Measurements from ENCODE around the gene MZF1. TPM values are rescaled to one million over a fixed set of nuclear protein-coding genes. Genes with fewer than 3 reads are reported as not detected.

The MZF1 gene
- total and polyA plus RNA-seq, 2 experiments from 2014 or later, result 9.0 to 20.8 TPM

DNA sequence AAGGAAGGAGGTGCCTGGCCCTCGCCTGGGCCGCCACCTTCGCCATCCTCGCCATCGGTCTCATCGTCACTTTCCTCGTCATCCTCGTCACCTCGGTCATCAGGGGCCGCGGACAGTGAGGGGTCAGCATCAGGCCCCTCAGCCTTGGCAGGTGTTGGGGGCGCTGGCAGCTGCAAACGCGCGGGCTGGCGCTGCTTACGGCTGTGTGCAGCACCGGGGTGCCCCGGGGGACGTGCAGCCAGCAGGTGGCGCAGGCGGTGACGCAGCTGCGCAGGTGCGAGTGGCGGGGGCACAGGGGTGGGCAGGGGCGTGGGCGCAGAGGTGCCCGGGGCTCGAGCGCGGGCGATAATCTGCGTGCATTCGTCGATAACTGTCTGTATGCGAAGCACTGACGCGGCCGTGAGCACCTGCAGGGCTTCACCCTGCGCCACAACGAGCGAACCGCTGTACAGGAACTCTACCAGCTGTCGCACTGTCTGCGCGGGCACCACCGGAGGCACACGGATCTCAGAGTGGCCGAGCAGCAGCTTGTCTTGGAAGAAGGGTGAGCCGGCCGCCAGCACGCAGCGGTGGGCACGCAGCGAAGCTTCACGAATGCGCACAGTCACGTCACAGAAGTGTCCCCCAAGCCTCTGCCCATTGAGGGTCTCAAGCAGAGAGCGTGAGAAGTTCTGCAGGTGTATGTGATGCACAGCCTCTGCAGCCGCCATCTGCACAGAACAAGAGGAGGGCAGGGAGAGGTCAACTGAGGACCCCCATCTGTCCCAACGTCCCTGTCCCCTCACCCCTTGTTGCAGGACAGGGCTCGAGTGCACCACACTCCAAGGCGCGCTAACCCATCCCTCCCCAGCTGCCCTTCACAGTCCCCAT is 55.9 kb downstream of the MZF1 start:
- TF ChIP-seq EZH2 (IDR thresholded peaks at IDR 0.05; ENCODE audit: insufficient read depth, poor library complexity, severe bottlenecking), result no peak
- no peak for TF ChIP-seq EZH2phosphoT487 (IDR thresholded peaks at IDR 0.05; ENCODE audit: insufficient read depth, low read depth)
- no peak overlapping the region for H3K9ac ChIP-seq
- peaks cover 18% of the 10 kb centered on the region; the same call in 1 of the 2 replicates for H3F3A ChIP-seq (ENCODE audit: insufficient read depth)
- no peak overlapping the region for H3K4me2 ChIP-seq (ENCODE audit: unreplicated experiment)
- WGBS, 2 experiments (ENCODE audit: low coverage in 1 of 2, low lambda C conversion rate in 2 of 2, missing lambda C conversion rate in 2 of 2), result 92 to 96% methylated on average over 45 to 64 of the region's 65 CpGs
- peaks cover 12% of the 10 kb centered on the region for H3K4me1 ChIP-seq (ENCODE audit: insufficient read depth)
- peaks cover 5% of the 10 kb centered on the region; the same call in 1 of the 2 replicates for H3K36me3 ChIP-seq (ENCODE audit: low read depth)
- DNase-seq, result no peak
- in situ Hi-C loops (cut with MboI), result no loop called here
- H3K4me3 ChIP-seq, result no peak overlapping the region
- no peak overlapping the region for H3K27ac ChIP-seq
- no peaks in the 10 kb centered on the region for H3K9me2 ChIP-seq (ENCODE audit: insufficient read depth)
- no peaks in the 10 kb centered on the region for H3K27me3 ChIP-seq (replicated peaks; ENCODE audit: insufficient read depth)
- no peaks in the 10 kb centered on the region for H4K20me1 ChIP-seq (ENCODE audit: insufficient read depth)
- peaks cover 46% of the 10 kb centered on the region for H3K79me2 ChIP-seq (ENCODE audit: insufficient read depth)
- no peak overlapping the region for H2AFZ ChIP-seq
- no peaks in the 10 kb centered on the region for H3K9me3 ChIP-seq (ENCODE audit: low read depth)

DNA sequence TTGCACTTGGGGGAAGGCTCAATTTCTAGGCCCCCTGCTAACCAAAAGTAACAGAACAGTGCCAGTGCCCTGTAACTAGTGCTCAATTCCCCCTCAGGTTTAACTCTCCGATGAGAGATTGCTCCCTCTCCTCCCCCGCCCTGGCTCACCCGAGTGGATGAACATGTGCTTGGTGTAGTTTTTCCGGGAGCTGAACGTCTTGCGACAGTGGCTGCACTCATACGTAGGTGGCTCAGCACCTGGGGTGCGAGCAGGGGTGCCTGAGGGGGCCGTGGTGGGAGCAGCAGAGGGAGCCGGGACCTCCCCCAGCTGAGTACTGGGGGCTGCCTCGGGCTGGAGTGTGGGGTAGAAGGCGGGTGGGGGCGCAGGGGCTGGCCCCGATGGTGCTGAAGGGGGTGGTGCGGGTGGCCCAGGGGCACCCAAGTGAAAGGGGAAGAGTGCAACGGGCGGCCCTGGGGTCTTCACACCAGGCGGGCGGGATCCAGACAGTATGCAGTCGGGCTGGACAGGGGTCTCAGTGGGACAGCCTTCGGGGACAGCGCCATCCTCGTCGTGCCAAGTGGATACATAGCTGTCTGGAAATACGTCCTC is 56.8 kb downstream of the MZF1 start:
- Histone ChIP-seq H3K27me3 (replicated peaks; ENCODE audit: insufficient read depth) (no peaks in the 10 kb centered on the region), H3K4me1 (ENCODE audit: insufficient read depth) (peaks cover 12% of the 10 kb centered on the region), H3K4me3 (no peak overlapping the region), H3K9me2 (ENCODE audit: insufficient read depth) (no peaks in the 10 kb centered on the region), H3F3A (ENCODE audit: insufficient read depth) (peaks cover 18% of the 10 kb centered on the region; the same call in 1 of the 2 replicates), H3K79me2 (ENCODE audit: insufficient read depth) (peaks cover 46% of the 10 kb centered on the region), H2AFZ (no peak overlapping the region), H3K27ac (no peak overlapping the region), H3K4me2 (ENCODE audit: unreplicated experiment) (no peak overlapping the region), H4K20me1 (ENCODE audit: insufficient read depth) (no peaks in the 10 kb centered on the region), H3K9me3 (ENCODE audit: low read depth) (no peaks in the 10 kb centered on the region), H3K9ac (no peak overlapping the region), H3K36me3 (ENCODE audit: low read depth) (peaks cover 5% of the 10 kb centered on the region; the same call in 1 of the 2 replicates)
- WGBS, 2 experiments (ENCODE audit: low coverage in 1 of 2, low lambda C conversion rate in 2 of 2, missing lambda C conversion rate in 2 of 2), result 78 to 89% methylated on average over 7 to 25 of the region's 25 CpGs
- in situ Hi-C loops (cut with MboI), result no loop called here
- no peak for DNase-seq
- TF ChIP-seq EZH2phosphoT487 (IDR thresholded peaks at IDR 0.05; ENCODE audit: insufficient read depth, low read depth) (no peak), EZH2 (IDR thresholded peaks at IDR 0.05; ENCODE audit: insufficient read depth, poor library complexity, severe bottlenecking) (no peak)

DNA sequence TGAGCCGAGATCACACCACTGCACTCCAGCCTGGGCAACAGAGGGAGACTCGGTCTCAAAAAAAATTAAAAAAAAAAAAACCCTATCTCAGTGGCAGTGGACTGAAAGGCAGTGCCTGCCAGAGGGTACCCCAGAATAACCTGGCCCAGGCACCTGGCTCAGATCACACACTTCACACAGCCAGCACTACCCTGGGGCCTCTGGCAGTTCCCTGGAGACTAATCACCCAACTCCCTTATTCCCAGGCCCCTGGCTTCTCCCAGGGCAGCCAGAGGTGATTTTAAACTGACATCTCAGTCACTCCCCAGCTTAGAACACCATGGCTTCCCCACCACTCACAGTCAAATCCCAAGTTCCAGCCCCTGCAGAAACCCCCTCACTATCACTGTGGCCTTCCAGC is 57.9 kb downstream of the MZF1 start:
- DNase-seq, result no peak
- 75 to 88% methylated on average over 2 of the region's 2 CpGs for WGBS, 2 experiments (ENCODE audit: low coverage in 1 of 2, low lambda C conversion rate in 2 of 2, missing lambda C conversion rate in 2 of 2)
- in situ Hi-C loops (cut with MboI), result no loop called here
- Histone ChIP-seq H3K36me3 (ENCODE audit: low read depth) (peaks cover 5% of the 10 kb centered on the region; the same call in 1 of the 2 replicates), H2AFZ (no peak overlapping the region), H3K79me2 (ENCODE audit: insufficient read depth) (peaks cover 46% of the 10 kb centered on the region), H3K4me3 (no peak overlapping the region), H3K9ac (peak overlapping the region; percentile 25; the same call in 1 of the 2 replicates), H3K27me3 (replicated peaks; ENCODE audit: insufficient read depth) (no peaks in the 10 kb centered on the region), H3K4me2 (ENCODE audit: unreplicated experiment) (no peak overlapping the region), H3K4me1 (ENCODE audit: insufficient read depth) (peaks cover 7% of the 10 kb centered on the region), H3K9me3 (ENCODE audit: low read depth) (no peaks in the 10 kb centered on the region), H4K20me1 (ENCODE audit: insufficient read depth) (no peaks in the 10 kb centered on the region), H3F3A (ENCODE audit: insufficient read depth) (peaks cover 14% of the 10 kb centered on the region; the same call in 1 of the 2 replicates), H3K27ac (no peak overlapping the region), H3K9me2 (ENCODE audit: insufficient read depth) (no peaks in the 10 kb centered on the region)
- TF ChIP-seq EZH2 (IDR thresholded peaks at IDR 0.05; ENCODE audit: insufficient read depth, poor library complexity, severe bottlenecking) (no peak), EZH2phosphoT487 (IDR thresholded peaks at IDR 0.05; ENCODE audit: insufficient read depth, low read depth) (no peak)

DNA sequence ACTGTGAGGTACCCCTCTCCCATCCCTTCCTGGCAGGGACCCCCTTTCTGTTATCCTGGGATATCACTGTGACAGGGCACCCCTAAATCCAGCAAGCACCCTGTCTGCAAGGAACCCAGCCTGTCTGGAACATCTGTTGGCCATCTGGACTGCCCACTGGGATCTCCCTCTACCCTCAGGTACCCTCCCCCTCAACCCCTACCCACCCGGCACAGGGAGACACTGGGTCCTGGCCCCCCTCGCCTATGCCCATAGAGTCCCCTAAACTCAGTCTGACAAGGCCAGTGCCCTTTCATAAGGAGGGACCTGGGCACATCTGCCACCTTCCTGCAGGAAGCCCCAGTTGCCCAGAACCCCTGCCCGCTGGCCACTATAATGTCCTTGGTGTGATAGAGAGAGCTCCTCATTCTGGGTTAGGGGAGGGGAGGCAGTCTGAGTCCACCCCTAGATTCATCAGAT is 58.5 kb downstream of the MZF1 start:
- Histone ChIP-seq H3K79me2 (ENCODE audit: insufficient read depth) (peaks cover 46% of the 10 kb centered on the region), H3K9me2 (ENCODE audit: insufficient read depth) (no peaks in the 10 kb centered on the region), H3K4me1 (ENCODE audit: insufficient read depth) (peaks cover 7% of the 10 kb centered on the region), H3K4me2 (ENCODE audit: unreplicated experiment) (no peak overlapping the region), H3K36me3 (ENCODE audit: low read depth) (peaks cover 5% of the 10 kb centered on the region; the same call in 1 of the 2 replicates), H3K9me3 (ENCODE audit: low read depth) (no peaks in the 10 kb centered on the region), H3K27me3 (replicated peaks; ENCODE audit: insufficient read depth) (no peaks in the 10 kb centered on the region), H3K27ac (no peak overlapping the region), H4K20me1 (ENCODE audit: insufficient read depth) (no peaks in the 10 kb centered on the region), H3K4me3 (no peak overlapping the region; the same call in 1 of the 2 replicates), H2AFZ (no peak overlapping the region), H3F3A (ENCODE audit: insufficient read depth) (peaks cover 12% of the 10 kb centered on the region; the same call in 1 of the 2 replicates), H3K9ac (peak overlapping the region; percentile 38)
- TF ChIP-seq EZH2phosphoT487 (IDR thresholded peaks at IDR 0.05; ENCODE audit: insufficient read depth, low read depth), result no peak
- TF ChIP-seq EZH2 (IDR thresholded peaks at IDR 0.05; ENCODE audit: insufficient read depth, poor library complexity, severe bottlenecking), result no peak
- in situ Hi-C loops (cut with MboI), result no loop called here
- 50 to 74% methylated on average over 3 of the region's 3 CpGs for WGBS, 2 experiments (ENCODE audit: low coverage in 1 of 2, low lambda C conversion rate in 2 of 2, missing lambda C conversion rate in 2 of 2)
- DNase-seq, result no peak

Data from GM23248 (cell line).